Loucy (cell line): ENCODE data around the gene EHF.

ENCODE experiments used
- EZH2phosphoT487 ChIP-seq: fragments of 200-600 bp; IDR thresholded peaks from 2 replicates; pipeline ENCODE4 v1.6.1; 2018; ENCODE audit warnings: antibody characterized with exemption, mild to moderate bottlenecking, moderate library complexity, borderline replicate concordance
- TF ChIP-seq, protein P1 (sequence below): fragments of 200-600 bp; sonication (generic); conservative IDR thresholded peaks from 2 replicates; pipeline ENCODE4 v1.5.1; 2014; ENCODE audit warnings: mild to moderate bottlenecking, antibody characterized with exemption, low read length

- TF ChIP-seq, protein P1, sequence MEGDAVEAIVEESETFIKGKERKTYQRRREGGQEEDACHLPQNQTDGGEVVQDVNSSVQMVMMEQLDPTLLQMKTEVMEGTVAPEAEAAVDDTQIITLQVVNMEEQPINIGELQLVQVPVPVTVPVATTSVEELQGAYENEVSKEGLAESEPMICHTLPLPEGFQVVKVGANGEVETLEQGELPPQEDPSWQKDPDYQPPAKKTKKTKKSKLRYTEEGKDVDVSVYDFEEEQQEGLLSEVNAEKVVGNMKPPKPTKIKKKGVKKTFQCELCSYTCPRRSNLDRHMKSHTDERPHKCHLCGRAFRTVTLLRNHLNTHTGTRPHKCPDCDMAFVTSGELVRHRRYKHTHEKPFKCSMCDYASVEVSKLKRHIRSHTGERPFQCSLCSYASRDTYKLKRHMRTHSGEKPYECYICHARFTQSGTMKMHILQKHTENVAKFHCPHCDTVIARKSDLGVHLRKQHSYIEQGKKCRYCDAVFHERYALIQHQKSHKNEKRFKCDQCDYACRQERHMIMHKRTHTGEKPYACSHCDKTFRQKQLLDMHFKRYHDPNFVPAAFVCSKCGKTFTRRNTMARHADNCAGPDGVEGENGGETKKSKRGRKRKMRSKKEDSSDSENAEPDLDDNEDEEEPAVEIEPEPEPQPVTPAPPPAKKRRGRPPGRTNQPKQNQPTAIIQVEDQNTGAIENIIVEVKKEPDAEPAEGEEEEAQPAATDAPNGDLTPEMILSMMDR: no peak
- no peak for TF ChIP-seq EZH2phosphoT487
These were observed 31.5 kb downstream of the EHF start for GRCh38 chr11:34652191-34652973.
